BE2C (cell line): Measurements from ENCODE around the gene GLCE.

Experiments used
- DNase-seq: peaks from one replicate; pipeline ENCODE4 v3.0.0-alpha.2; 2020
- H3K27me3 ChIP-seq: fragments of 250-450 bp; sonication (Bioruptor Pico); 2 replicates; pipeline ENCODE4 v1.5.1; 2020; ENCODE audit warnings: mild to moderate bottlenecking
- H3K36me3 ChIP-seq: fragments of 250-450 bp; sonication (Bioruptor Pico); 2 replicates; pipeline ENCODE4 v1.5.1; 2020; ENCODE audit warnings: mild to moderate bottlenecking
- H3K4me1 ChIP-seq: fragments of 250-450 bp; sonication (Bioruptor Pico); 2 replicates; pipeline ENCODE4 v1.5.1; 2020
- H3K4me3 ChIP-seq: 2 replicates; pipeline ENCODE4 v1.5.1; 2011; ENCODE audit warnings: low read depth, low read length
- H3K9me3 ChIP-seq: fragments of 250-450 bp; sonication (Bioruptor Pico); 2 replicates; pipeline ENCODE4 v1.5.1; 2020
- TF ChIP-seq, protein P1 (sequence below): IDR thresholded peaks from 2 replicates; pipeline ENCODE4 v1.5.1; 2012; ENCODE audit warnings: mild to moderate bottlenecking, low read depth, low read length

The GLCE gene

DNA sequence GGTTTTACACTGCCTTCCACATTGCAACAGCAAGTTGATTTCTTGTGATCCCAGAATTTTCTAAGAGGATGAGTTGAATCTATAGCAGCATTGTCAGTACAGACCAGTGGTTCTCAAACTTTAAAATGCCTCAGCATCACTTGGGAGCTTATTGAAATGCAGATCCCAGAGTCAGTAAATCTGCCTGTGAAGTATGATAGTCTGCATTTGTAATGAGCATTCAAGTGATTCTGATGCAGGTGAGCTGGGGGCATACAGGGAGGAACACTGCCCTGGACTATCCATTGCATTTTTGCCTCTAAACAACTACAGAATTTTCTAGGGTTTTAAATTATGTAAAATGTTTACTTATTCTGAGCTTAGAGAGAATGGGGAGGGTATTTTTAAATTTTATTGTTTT lies 110.8 kb downstream of the GLCE start:
- no peaks in the 10 kb centered on the region for H3K27me3 ChIP-seq
- H3K4me1 ChIP-seq, result no peaks in the 10 kb centered on the region
- no peaks in the 10 kb centered on the region for H3K9me3 ChIP-seq
- TF ChIP-seq, protein P1, sequence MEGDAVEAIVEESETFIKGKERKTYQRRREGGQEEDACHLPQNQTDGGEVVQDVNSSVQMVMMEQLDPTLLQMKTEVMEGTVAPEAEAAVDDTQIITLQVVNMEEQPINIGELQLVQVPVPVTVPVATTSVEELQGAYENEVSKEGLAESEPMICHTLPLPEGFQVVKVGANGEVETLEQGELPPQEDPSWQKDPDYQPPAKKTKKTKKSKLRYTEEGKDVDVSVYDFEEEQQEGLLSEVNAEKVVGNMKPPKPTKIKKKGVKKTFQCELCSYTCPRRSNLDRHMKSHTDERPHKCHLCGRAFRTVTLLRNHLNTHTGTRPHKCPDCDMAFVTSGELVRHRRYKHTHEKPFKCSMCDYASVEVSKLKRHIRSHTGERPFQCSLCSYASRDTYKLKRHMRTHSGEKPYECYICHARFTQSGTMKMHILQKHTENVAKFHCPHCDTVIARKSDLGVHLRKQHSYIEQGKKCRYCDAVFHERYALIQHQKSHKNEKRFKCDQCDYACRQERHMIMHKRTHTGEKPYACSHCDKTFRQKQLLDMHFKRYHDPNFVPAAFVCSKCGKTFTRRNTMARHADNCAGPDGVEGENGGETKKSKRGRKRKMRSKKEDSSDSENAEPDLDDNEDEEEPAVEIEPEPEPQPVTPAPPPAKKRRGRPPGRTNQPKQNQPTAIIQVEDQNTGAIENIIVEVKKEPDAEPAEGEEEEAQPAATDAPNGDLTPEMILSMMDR, result no peak
- no peak for DNase-seq
- no peak overlapping the region for H3K4me3 ChIP-seq
- H3K36me3 ChIP-seq, result 0 out of 2 replicates have a peak, but pooled peaks cover 3% of the 10 kb centered on the region

- no peaks in the 10 kb centered on the region for H3K4me1 ChIP-seq
- H3K27me3 ChIP-seq, result no peaks in the 10 kb centered on the region
- H3K4me3 ChIP-seq, result no peak overlapping the region
- TF ChIP-seq, protein P1, result no peak
- no peaks in the 10 kb centered on the region for H3K9me3 ChIP-seq
- no peak for DNase-seq
- 0 out of 2 replicates have a peak, but pooled peaks cover 3% of the 10 kb centered on the region for H3K36me3 ChIP-seq
Measured at GRCh38 chr15:69272139-69272538, 111.7 kb downstream of the GLCE start.

GRCh38 chr15:69272891-69273290 lies 112.5 kb downstream of the GLCE start:
- Histone ChIP-seq H3K4me1 (no peaks in the 10 kb centered on the region), H3K9me3 (no peaks in the 10 kb centered on the region), H3K4me3 (no peak overlapping the region), H3K36me3 (0 out of 2 replicates have a peak, but pooled peaks cover 3% of the 10 kb centered on the region), H3K27me3 (no peaks in the 10 kb centered on the region)
- TF ChIP-seq, protein P1, result no peak
- no peak for DNase-seq

DNA sequence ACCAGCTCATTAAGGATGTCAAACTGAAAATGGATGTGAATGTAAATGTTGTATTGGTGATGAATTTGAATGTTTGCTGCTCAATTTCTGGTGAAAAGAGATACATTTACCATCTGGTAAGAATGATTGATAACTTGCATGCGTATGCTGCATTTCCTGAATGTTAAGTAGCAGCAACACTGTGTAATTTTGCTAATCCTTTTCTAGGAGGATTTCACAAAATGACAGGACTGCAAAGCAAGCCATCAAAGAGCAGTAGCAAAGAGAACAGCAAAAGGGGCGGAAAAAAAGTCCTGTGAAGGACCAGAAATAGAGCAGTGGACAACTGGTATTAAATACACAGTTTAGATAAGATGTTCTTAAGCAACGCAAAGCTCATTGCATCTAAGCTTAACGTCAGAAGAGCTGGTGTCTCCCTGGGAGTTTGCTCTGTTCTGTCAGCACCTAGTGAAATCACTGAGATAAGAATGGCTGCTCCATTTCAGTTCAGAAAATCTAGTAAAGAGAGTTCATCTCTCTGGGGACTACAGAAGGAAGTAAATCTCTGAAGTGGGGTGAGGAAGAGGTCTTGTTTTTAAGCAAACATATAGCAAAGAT lies 114.7 kb downstream of the GLCE start:
- H3K36me3 ChIP-seq, result 0 out of 2 replicates have a peak, but pooled peaks cover 3% of the 10 kb centered on the region
- H3K27me3 ChIP-seq, result no peaks in the 10 kb centered on the region
- no peak for DNase-seq
- TF ChIP-seq, protein P1, result no peak
- no peak overlapping the region for H3K4me3 ChIP-seq
- H3K9me3 ChIP-seq, result no peaks in the 10 kb centered on the region
- H3K4me1 ChIP-seq, result no peaks in the 10 kb centered on the region

DNA sequence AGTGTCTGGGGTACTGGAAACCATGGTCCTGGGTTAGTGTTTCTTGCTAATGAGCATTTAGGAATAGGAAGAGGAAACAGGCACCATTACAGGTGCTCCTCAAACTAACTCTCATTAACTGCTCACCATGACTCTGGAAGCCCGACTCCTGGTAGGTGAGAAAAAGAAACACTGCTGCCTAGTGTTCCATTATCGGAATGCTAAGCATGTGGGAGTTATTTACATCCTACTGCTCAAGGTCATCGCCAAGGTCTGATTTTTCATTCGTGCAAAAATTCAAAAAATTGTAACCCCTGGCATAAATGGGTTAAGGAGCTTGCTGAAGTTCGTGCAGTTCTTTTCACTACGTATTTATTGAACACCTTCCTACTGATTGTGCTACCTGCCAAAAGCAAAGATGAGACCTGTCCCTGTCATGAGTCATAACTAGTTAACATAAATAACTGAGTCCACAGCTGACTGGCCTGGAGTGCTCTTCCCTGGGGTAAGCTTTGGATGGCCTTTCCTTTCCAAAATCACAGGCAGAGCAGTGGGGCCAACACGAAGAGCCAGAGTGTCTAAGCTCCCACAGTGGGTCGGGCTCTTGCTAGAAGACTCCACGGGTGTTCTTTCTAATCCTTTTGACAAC lies 115.6 kb downstream of the GLCE start:
- no peak overlapping the region for H3K4me3 ChIP-seq
- TF ChIP-seq, protein P1, result no peak
- H3K36me3 ChIP-seq, result no peaks in the 10 kb centered on the region
- H3K9me3 ChIP-seq, result no peaks in the 10 kb centered on the region
- DNase-seq, result no peak
- no peaks in the 10 kb centered on the region for H3K27me3 ChIP-seq
- H3K4me1 ChIP-seq, result no peaks in the 10 kb centered on the region

- H3K27me3 ChIP-seq, result no peaks in the 10 kb centered on the region
- no peaks in the 10 kb centered on the region for H3K9me3 ChIP-seq
- no peaks in the 10 kb centered on the region for H3K4me1 ChIP-seq
- H3K4me3 ChIP-seq, result no peak overlapping the region
- H3K36me3 ChIP-seq, result no peaks in the 10 kb centered on the region
- DNase-seq, result no peak
- TF ChIP-seq, protein P1, result no peak
Measured at GRCh38 chr15:69277316-69277715, 116.9 kb downstream of the GLCE start.
